Measurements from ENCODE around the gene SLC30A2.

The SLC30A2 gene

DNA sequence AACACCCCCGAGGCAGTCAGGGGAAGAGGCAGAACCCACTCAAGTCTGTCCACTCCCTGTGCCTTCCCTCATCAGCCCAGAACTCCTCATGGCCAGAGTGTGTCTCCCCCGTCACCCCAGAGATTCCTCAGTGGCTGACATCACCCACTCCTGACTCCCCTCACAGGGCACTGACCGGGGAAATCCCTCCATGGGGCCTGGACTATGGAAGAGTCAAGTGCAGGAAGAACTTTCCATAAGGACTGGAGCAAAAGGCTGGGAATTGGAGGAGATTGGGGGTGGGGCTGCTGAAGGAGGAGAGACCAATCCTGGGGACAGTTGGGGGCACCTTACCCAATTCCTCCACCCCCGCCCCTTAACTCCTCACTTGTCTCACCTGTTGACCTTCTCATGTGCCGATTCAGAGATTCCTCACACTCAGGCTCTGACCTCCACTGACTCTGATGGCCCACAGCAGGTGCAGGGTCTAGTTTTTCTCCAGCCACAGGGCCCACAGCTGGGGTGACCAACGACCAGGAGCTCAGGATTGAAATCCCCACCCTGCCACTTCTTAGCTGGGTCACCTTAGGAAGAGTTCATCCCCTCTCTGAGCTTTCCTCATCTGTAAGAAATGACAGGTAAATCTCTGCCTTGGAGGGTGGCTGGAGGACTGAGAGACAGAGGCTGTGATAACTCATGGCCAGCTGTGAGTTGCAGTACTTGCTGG is 24.8 kb downstream of the SLC30A2 start:
- no peak for DNase-seq

DNA sequence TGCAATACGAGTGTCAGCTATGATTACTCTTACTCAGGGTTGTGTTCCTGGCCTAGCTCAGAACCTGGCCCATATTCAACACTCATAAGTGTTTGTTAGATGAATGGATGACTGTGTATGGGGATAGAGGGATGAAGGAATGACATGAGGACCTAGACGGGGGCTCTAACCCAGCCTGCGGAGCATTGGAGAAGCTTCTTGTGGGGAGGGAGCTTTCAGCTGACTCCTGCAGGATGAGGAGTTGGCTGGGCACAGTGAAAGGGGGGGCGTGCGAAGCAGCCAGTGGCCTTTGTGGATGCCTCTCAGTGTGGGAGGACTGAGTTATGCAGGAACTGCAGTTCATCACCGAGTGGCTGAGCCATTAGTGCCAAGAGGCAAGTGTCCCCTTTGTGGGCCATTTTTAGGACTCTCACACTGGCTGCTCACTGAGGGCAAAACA is 25.6 kb downstream of the SLC30A2 start:
- no peak for DNase-seq

DNA sequence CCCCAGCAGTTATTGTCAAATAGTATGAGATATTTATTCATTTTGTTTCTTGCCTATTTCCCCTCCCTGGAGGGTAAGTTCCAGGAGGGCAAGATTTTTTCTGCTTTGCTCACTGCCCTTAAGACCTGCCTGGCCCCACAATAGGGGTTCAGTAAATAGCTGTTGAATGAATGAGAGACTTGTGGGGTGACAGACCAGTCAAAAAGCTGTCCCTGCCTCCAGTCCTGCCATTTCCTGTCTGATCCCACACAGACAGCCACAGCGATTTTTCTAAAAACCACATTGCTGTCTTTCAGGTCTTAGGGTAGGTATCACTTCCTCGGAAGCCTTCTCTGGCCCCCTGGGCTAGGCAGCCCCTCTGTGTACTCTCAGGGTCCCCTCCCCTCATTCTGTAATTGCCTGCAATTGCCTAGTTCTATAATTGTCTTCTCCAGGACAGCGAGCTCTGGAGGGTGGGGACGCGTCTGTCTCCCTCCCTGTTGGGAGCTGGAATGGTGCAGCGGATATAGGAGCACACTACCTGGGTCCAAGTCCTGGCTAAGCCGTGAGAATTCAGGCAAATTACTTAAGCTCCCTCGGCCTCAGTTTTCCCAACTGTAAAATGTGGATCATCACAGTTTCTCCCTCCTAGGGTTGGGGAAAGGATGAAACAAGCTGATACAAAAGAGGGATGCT is 26.1 kb downstream of the SLC30A2 start:
- DNase-seq, result no peak

DNA sequence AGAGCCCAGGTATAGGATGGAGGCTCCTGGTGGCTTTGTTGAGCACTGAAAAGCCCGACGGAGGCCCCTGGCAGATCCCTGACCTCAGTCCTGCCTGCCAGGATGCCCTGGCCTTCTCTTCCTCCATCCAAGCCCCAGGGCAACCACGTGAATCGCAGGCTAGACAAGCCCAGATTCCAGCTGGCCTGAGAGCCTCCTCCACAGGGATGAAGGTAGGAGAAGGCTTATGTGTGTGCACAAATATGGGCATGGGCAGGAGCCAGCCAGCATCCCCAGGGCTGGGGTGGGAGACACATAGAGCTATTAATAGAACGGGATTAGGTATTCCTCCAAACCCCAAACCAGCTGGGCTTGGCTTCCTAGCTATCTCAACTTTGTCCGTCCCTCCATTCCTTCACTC is 28.3 kb downstream of the SLC30A2 start:
- no peak for DNase-seq

DNA sequence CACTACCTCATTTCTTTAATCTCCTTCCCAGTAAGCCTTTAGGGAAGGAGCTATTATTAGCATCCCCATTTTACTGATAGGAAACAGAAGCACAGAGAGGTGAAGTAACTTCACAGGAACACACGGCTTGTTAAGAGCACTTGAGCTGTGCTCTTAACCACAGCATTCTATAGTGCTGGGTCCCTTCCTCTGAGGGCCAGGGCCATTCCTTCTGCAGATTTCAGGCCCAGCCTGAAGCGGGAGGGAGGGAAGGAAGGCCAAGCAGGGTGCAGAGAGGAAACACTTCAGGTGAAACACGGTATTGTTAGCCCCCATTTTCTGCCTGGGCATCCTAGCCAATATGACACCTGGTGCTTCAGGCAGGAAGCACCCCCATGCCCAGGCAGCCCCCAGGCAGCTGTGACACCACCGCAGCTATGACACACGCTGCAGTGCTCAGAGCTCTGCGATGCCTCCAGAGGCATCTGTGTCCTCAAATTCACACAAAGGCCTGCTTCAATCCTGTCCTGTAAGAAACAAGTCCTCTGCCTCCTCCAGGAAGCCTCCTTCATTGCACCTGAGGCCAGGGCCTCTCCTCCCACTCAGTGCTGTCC is 28.9 kb downstream of the SLC30A2 start:
- DNase-seq, result no peak

DNA sequence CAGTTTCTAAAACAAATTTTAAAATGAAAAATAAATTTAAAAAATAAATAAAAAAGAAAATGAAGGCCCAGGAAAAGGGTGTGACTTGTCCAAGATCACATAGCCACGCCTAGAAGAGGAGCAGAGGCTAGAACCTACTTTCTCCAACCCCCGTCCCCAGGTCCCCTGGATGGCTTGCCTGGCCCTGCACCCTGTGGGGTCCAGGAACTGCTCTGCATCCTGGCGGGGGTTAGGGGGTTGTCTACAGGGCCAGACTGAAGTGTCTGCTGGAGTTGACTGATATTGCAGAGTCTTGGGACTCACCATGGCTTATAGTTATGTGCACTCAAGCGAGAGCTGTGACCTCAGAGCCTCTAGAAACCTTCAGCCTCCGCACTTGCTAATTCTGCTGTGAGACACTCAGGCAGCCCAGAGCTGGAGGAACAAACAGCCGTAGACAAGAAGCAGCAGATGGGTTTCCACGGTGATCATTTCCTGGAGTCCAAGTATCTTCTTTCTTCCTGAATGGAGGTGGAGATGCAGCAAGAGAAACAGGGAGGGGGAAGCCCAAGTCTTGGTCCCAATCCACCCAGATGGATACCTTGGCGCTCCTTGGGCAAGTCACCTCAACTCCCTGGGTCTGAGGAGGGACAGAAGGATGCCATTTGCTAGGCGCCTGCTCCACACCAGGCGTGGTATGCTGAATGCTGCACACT is 29.5 kb downstream of the SLC30A2 start:
- no peak for DNase-seq

DNA sequence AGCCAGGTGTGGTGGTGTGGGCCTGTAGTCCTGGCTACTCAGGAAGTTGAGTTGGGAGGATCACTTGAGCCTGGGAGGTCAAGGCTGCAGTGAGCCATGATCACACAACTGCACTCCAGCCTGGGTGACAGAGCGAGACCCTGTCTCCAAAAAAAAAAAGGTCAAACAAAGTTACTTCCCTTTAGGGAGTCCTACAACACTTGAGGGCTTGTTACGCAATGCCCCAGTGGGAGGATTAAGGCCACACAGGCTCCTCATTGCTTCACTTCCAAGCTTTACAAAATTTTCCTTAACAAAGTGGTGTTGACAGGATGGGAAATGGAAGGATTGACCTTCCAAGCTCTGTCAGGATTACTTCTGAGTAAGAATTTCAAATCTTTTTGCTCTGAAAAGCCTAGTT is 30.6 kb downstream of the SLC30A2 start:
- no peak for DNase-seq

DNA sequence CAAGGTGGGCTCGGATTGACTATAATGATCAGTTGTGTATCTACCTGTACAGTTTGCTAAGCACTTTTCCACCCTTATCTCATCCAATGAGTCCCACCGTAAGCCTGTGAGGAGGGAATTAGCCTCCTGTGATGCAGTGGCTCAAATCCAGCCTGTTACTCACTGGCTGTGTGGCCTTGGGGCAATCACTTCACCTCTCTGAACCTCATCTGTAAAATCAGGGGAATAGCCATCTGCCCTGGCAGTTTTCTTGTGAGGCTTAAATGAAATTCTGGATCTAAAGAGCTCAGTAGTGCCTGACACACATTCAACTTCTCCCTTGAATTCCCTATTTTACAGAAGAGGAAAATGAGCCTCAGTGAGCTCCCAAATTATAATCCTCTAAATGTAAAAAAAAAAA is 31.7 kb downstream of the SLC30A2 start:
- no peak for DNase-seq

DNA sequence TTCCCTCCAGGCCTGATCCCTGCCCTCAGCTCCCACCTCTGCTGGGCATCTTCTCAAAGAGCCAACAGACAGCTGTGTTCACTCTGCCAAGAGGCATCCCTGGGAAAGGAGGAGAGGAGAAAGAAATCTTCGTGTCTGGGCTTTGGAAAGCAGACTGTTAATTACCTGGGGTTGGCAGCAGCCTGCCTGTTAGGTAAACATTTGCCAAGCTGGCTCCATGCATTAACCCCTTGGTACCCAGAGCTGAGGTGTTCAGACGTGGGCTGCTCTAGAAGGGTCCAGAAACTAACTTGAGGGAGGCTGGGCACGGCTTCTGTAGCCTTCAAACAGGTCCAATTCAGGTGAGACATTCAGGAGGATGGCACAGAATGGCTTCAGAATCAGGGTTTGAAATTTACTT is 33.1 kb downstream of the SLC30A2 start:
- no peak for DNase-seq

DNA sequence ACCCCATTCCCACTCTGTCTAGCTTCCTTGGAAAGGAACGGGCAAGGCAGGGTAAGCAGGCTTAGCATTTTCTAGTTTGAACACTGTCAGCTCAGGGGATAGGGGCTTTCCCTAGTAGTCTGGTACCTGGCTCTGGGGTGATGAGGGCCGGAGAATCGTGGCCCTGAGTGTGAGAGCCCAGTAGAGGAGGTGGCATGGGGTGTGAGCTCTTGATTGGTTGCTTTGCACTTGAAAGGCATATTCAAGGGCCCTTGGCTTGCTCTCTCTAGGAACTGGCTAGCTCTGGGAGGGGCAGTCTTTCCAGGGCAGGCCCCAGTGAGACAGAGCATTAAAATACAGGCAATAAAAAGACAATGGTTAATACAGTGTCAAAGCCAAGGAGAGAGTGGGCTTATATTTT is 35.1 kb downstream of the SLC30A2 start:
- no peak for DNase-seq

DNA sequence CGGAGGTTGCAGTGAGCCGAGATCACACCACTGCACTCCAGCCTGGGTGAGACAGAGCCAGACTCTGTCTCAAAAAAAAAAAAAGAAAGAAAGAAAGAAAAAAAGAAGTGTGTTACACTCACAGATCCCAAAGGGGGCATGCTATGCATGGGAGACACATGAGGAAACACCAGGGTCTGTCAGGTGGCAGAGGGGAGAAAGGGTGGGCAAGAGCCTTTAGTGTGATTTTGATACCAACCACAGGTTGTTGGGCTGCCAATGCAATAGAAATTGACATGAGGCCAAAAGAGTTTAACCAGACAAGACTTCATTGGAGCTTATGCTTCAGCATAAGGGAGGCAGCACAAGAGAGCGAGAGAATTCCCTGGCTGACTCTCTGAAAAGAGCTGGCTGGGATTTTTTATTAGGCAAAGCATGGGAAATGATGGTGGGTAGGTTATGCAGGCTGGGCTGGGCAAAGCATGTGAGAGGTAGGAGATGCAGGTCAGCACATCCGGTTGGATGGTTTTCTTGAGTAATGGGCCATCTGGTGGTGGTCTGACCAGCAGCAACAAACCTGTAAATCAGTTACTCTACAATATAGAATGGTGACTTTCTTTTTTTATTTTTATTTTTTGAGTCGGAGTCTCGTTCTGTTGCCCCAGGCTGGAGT is 36.0 kb downstream of the SLC30A2 start:
- DNase-seq, result no peak

DNA sequence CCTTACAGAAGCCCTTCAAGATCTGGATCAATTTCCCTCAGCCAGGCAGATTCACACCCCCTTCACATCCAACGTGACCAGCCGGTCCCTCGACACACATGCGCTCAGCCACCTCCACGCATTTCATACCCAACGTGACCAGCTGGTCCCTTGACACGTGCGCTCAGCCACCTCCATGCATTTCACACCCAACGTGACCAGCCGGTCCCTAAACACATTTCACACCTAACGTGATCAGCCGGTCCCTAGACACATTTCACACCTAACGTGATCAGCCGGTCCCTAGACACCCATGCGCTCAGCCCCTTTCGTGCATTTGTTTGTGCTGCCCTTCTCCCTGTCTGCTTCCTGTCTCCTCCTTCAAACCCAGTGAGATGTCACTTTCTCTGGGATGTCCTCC is 39.2 kb downstream of the SLC30A2 start:
- no peak for DNase-seq

DNA sequence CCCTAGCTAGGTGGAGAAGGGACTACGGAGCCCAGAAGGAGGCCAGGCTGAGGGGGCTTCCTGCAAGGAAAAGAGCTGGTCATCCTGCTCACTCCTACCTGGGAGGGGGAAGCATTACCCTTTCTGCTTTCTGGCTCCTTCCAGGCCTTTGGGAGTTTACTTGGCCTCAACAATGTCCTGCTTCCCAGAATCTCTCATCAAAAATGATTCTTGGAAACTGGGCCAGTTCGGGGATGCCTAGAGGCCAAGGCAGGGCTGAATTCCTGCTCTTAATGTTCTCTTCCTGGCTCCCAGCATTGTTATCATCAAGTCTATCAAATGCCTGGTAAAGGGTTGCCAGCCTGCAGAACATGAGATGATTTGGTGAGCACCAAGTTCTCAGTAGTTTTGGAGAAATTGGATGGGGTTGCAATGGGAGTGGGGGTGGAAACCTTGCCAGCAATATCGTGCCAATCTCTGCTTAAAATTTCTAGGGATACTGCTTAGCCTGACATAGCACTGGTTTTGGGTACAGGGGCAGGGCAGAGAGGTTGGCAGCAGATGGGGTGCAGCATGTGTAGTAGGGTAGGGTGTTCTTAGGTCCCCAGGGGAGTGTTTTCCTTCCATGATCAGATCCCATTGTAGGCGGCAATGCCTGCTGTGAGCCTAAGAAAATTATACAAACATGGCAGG is 40.3 kb downstream of the SLC30A2 start:
- no peak for DNase-seq

DNA sequence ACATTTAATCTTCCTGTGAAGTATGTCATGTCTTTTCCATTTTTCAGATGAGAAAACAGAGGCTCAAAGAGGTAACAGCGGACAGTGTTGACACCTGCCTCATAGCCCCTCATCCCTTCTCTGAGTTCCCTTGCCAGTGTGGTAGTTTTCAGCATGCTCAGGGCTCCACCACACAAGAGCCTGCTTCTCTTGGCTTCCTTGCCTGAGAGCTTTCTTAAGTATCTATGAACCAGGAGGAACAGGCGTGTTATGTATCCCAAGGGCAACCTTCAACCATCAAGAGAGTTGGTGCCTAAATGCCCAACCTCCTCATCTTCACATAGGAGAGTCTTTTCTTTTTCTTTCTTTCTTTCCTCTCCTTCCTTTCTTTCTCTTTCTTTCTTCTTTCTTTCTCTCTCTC is 42.2 kb downstream of the SLC30A2 start:
- DNase-seq, result no peak

DNA sequence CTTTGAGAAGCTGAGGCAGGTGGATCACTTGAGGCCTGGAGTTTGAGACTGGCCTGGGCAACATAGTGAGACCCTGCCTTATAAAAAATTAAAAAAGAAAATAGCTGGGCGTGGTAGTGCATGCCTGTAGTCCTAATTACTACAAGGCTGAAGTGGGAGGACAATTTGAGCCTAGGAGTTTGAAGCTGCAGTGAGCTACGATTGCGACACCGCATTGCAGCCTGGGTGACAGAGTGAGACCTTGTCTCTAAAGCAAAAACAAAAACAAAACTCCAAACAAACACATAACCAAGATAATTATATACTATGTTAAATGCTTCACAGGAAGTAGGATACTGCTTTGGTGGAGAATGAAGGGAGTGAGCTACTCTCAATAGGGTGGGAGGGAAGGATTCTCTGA is 42.7 kb downstream of the SLC30A2 start:
- no peak for DNase-seq

DNA sequence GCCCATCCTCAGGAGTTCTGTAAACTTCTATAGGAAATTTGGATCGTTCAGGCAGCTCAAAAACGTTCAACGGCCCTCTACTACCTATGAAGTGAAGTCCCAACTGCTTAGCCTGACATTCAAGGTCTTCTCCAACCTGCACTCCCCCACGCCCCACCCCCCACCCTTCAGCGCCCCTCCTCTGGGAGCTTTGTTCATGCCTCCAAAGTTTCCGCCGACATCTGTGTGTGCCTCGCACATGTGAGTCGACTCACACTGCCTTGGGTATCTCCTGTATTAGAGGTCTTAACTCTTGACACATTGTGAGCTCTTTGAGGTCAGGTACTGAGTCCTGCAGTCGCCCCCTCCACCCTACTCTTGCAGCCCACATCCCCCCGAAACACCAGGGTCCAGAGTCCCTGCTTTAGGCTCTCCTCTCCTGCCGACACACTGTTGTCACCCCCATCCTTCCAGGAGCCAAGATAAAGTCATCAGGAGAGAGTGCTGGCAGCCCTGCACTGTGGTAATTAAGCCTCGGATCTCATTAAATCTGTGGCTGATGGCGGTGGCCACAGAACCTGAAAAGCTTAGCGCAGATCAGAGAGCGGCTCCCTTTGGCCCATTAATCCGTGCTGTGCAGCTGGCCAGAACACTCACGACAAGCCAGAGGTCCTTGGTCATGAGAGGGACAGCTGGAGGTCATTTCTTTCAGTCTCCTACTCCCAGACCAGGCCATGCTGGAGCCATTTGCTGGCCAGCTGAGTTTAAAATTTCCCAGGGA is 46.7 kb downstream of the SLC30A2 start:
- DNase-seq, result no peak

DNA sequence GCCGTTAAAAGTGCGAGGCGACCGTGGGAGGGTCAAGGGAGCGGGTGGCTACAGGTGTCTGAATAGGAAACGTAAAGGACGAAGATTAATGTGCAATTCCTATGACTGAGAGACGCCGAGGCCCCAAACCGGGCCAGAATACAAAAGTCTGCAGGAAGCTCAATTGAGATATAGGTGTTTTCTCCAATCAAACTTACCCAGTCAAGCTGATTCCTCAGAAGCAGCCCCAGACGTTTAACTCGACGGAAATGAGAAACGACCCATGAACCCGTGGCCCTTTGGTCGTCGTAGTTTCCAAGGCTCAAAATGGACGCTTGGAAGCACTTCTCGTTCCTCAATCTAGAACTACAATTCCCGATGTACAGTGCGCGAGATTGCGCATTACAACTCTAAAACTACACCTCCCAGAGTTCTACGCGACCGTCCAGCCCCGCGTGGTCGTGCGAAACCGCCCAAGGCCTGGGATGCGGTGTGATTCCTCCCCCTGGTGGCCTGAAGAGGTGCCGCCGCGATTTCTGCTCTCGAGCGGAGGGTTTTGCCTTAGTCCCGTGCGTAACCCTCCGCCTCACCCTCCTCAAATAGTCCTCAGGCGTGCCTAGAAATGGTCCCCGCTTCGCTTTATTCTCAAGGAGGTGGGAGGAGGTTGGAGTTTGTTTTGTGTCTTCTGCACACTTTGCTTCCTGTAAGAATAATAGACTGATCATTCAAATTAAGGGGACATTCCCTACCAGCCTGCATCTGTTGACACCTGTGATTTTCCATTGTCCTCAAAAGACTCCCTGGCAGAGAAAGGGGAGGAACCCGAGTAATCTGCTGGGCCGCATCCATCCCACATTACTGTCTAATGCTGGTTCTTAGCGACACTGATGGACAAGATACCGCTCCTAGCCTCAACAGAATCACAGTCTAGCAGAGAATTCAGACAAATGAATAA is 47.8 kb downstream of the SLC30A2 start, which contains the start of gene PAFAH2:
TSS of gene PAFAH2 (minus strand) at position 236 of the 934 bp plus-strand sequence. CDS start 7,247 bp downstream, outside the sequence.
- DNase-seq, result peak; percentile 93 to 99 (median 96)

DNA sequence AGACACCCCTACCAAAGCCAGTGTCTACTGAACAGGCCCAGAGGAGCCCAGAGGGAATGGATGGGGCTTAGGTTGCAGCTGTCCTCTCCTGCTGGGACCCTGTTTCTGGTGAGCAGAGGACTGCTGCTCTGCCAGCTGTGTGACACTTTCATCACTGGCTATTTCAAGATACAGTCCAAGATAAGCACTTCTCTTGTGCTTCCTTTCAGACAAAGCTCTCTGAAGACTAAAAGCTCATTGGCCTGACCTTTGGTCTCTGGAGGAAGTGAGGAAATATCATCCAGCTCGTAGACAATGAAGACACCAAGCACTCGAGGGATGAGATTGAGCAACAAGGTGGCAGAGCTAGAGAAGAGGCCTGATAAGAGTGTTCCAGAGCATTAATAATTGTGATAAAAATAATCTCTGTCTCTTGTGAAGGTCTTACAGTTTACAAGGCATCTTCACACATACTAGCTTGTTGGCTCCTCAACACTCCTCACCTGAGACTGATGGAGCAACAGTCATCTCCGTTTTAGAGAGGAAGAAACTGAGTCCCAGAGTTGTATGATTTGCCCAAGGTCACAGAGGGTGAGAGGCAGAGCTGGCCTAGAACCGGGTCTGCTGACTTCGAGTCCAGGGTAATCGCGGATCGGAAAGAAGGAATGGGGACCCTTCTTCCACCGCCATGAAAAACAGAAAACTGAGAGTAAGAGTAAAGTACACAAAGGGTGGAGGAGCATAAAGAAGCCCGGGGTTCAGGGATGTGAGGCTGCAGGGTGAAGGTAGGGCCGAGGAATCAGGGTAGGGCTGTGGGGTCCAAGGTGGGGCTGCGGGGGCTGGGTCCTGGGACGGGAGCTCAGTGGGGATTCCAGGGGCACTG is 48.7 kb downstream of the SLC30A2 start:
- peak in 1 of 5 donors; percentile 55 for DNase-seq

DNA sequence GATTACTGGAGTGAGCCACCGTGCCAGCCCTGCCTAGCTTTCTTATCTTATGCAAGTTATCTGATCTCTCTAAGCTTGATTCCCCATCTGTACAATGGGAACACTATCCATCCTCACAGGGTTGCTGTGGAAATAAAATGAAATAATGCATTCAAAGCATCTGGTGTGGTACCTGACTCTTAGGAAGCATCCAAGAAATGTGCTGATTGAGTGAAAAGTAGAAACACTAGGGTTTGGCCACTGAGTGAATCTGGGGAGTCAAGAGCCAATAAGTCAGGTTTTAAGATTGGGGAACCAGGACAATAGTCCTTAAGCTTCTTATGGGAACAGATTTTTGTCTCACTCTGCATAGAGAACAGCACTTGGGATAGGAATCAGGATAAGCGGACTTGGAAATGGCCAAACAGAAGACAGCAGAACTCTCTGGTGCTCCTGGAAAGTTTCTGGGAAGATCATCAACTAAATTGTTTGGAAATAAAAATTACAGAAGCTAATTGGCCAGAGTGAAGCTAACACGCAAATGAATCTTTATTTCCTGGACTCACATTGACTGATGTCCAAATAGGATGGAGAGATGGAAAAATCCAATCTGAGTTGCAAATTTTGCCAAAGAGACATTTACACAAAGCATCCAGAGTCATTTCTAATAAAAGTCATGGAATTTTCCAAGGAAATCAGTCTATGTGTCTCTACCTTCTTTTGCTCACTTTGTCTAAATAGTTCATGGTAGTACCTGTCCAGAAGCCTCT is 51.3 kb downstream of the SLC30A2 start:
- no peak for DNase-seq
